HG03469 (cell line): Measurements from ENCODE around the gene EVC.
"Not testable (repeated sequence)": the region's sequence is repeated elsewhere in the genome, so short reads cannot be mapped to it uniquely, and the experiment has no call there.

Source experiments
- ATAC-seq: cut with Tn5 transposase; IDR thresholded peaks from one replicate; pipeline ENCODE4 v1.9.1; 2021; ENCODE audit warnings: mild to moderate bottlenecking, moderate library complexity, moderate number of reproducible peaks; ENCODE audit not compliant: unreplicated experiment

EVC gene

GRCh38 chr4:5809216-5809776, 98.3 kb downstream of the EVC start:
- ATAC-seq: no peak

- no peak for ATAC-seq
Observed at GRCh38 chr4:5810151-5810550, 99.2 kb downstream of the EVC start.

GRCh38 chr4:5810770-5811430, 99.9 kb downstream of the EVC start:
- no peak for ATAC-seq

- not testable (repeated sequence) for ATAC-seq
Observed at GRCh38 chr4:5812057-5812456, 101.1 kb downstream of the EVC start.

- ATAC-seq: no peak
Observed at GRCh38 chr4:5812506-5813229, 101.7 kb downstream of the EVC start.

GRCh38 chr4:5813882-5814255, 102.9 kb downstream of the EVC start:
- no peak for ATAC-seq

GRCh38 chr4:5814421-5814820, 103.4 kb downstream of the EVC start:
- no peak for ATAC-seq

- ATAC-seq: no peak
Observed at GRCh38 chr4:5815641-5816040, 104.6 kb downstream of the EVC start.

- ATAC-seq: no peak
Observed at GRCh38 chr4:5816101-5816500, 105.1 kb downstream of the EVC start.

- ATAC-seq: no peak
Observed at GRCh38 chr4:5816851-5817375, 105.9 kb downstream of the EVC start.

GRCh38 chr4:5821665-5822358, 110.8 kb downstream of the EVC start:
- ATAC-seq: no peak

- no peak for ATAC-seq
Observed at GRCh38 chr4:5822619-5823018, 111.6 kb downstream of the EVC start.

GRCh38 chr4:5823542-5824211, 112.7 kb downstream of the EVC start:
- ATAC-seq: no peak

GRCh38 chr4:5824227-5824626, 113.2 kb downstream of the EVC start:
- ATAC-seq: no peak

GRCh38 chr4:5824635-5825034, 113.6 kb downstream of the EVC start:
- ATAC-seq: no peak

- ATAC-seq: no peak
Observed at GRCh38 chr4:5825321-5826041, 114.5 kb downstream of the EVC start.

- ATAC-seq: no peak
Observed at GRCh38 chr4:5826437-5827107, 115.6 kb downstream of the EVC start.

GRCh38 chr4:5827108-5828004, 116.4 kb downstream of the EVC start:
- no peak for ATAC-seq

GRCh38 chr4:5828005-5828391, 117.0 kb downstream of the EVC start:
- no peak for ATAC-seq
